ENCODE results near the gene ISG15.
"Not testable (repeated sequence)": the region's sequence is repeated elsewhere in the genome, so short reads cannot be mapped to it uniquely, and the experiment has no call there.

ISG15 gene

DNA sequence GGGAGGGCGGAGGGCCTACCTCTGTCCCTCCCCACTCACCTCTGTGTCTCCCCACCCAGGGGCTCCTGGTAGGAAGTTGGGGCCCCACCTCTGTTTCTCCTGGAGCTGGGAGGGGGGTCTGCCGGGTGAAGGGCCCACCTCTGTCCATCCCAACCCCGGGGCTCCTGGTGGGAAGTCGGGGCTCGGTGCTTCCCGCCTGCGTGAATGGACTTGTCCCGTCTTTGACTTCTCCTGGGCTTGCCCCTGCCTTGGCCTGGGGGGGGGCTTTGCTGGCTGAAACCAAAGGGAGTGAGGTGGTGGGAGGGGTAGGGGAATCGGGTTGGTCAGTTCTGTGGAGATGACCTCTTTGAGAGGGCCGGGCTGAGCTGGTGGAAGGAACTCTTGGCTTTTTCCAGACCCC lies 12.4 kb downstream of the ISG15 start:
- H3F3A ChIP-seq (ENCODE audit: insufficient read depth) = no peaks in the 10 kb centered on the region
- no peaks in the 10 kb centered on the region for H3K9me3 ChIP-seq (ENCODE audit: insufficient read depth, low read length)
- TF ChIP-seq, protein P1, sequence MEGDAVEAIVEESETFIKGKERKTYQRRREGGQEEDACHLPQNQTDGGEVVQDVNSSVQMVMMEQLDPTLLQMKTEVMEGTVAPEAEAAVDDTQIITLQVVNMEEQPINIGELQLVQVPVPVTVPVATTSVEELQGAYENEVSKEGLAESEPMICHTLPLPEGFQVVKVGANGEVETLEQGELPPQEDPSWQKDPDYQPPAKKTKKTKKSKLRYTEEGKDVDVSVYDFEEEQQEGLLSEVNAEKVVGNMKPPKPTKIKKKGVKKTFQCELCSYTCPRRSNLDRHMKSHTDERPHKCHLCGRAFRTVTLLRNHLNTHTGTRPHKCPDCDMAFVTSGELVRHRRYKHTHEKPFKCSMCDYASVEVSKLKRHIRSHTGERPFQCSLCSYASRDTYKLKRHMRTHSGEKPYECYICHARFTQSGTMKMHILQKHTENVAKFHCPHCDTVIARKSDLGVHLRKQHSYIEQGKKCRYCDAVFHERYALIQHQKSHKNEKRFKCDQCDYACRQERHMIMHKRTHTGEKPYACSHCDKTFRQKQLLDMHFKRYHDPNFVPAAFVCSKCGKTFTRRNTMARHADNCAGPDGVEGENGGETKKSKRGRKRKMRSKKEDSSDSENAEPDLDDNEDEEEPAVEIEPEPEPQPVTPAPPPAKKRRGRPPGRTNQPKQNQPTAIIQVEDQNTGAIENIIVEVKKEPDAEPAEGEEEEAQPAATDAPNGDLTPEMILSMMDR (IDR thresholded peaks at IDR 0.05; ENCODE audit: insufficient read depth, low read length, poor library complexity, severe bottlenecking) = no peak
- TF ChIP-seq EZH2phosphoT487 (conservative IDR thresholded peaks at IDR 0.05; ENCODE audit: low read length) = no peak
- H3K79me2 ChIP-seq (ENCODE audit: insufficient read depth, low read length) = no peaks in the 10 kb centered on the region
- no peak overlapping the region for H3K4me3 ChIP-seq (ENCODE audit: insufficient read depth, low read length, poor library complexity, severe bottlenecking)
- H3K27me3 ChIP-seq (ENCODE audit: low read length) = no peaks in the 10 kb centered on the region
- no peak overlapping the region for H3K27ac ChIP-seq (ENCODE audit: low read depth, low read length)
- H2AFZ ChIP-seq (ENCODE audit: low read depth, low read length, severe bottlenecking) = no peak overlapping the region
- H3K4me2 ChIP-seq (ENCODE audit: low read depth, low read length, poor library complexity, severe bottlenecking) = no peak overlapping the region
- H4K20me1 ChIP-seq (ENCODE audit: low read depth, low read length) = no peaks in the 10 kb centered on the region
- H3K9ac ChIP-seq (ENCODE audit: low read length) = no peak overlapping the region
- H3K36me3 ChIP-seq (ENCODE audit: low read length) = no peaks in the 10 kb centered on the region
- no peaks in the 10 kb centered on the region for H3K9me2 ChIP-seq (replicated peaks; ENCODE audit: insufficient read depth, low read length)

GRCh38 chr1:1026599-1027413 lies 13.5 kb downstream of the ISG15 start:
- H3K9me3 ChIP-seq (ENCODE audit: insufficient read depth, low read length) = no peaks in the 10 kb centered on the region
- H3K27ac ChIP-seq (ENCODE audit: low read depth, low read length) = no peak overlapping the region
- no peaks in the 10 kb centered on the region for H3K9me2 ChIP-seq (replicated peaks; ENCODE audit: insufficient read depth, low read length)
- no peak overlapping the region for H2AFZ ChIP-seq (ENCODE audit: low read depth, low read length, severe bottlenecking)
- H3K9ac ChIP-seq (ENCODE audit: low read length) = no peak overlapping the region
- no peak overlapping the region for H3K4me2 ChIP-seq (ENCODE audit: low read depth, low read length, poor library complexity, severe bottlenecking)
- H3K79me2 ChIP-seq (ENCODE audit: insufficient read depth, low read length) = no peaks in the 10 kb centered on the region
- no peaks in the 10 kb centered on the region for H3K36me3 ChIP-seq (ENCODE audit: low read length)
- no peak overlapping the region for H3K4me3 ChIP-seq (ENCODE audit: insufficient read depth, low read length, poor library complexity, severe bottlenecking)
- no peaks in the 10 kb centered on the region for H4K20me1 ChIP-seq (ENCODE audit: low read depth, low read length)
- no peaks in the 10 kb centered on the region for H3F3A ChIP-seq (ENCODE audit: insufficient read depth)
- TF ChIP-seq, protein P1 (IDR thresholded peaks at IDR 0.05; ENCODE audit: insufficient read depth, low read length, poor library complexity, severe bottlenecking) = no peak
- TF ChIP-seq EZH2phosphoT487 (conservative IDR thresholded peaks at IDR 0.05; ENCODE audit: low read length) = no peak
- no peaks in the 10 kb centered on the region for H3K27me3 ChIP-seq (ENCODE audit: low read length)

DNA sequence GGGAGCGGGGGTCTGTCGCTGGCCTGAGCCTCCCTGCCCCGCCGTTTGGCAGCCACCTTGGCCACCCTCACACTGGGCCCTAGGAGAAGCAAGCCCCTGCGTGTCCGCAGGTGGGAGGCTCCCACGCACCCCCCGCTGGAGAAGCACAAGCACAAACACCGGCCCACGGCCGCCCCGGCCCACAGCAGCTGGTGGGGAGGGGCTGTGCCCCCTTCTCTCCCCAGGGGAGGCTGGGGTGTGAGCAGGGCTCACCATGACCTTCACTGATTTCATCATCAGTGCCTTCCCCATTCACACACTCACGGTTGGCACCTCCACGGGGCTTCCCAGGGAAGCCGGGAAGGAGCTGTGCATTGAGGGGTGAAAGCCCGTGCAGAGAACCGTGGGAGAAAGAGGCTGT lies 14.5 kb downstream of the ISG15 start:
- H3K9me2 ChIP-seq (replicated peaks; ENCODE audit: insufficient read depth, low read length) = no peaks in the 10 kb centered on the region
- H3K9me3 ChIP-seq (ENCODE audit: insufficient read depth, low read length) = no peaks in the 10 kb centered on the region
- H3K36me3 ChIP-seq (ENCODE audit: low read length) = no peaks in the 10 kb centered on the region
- H3K4me2 ChIP-seq (ENCODE audit: low read depth, low read length, poor library complexity, severe bottlenecking) = no peak overlapping the region
- no peaks in the 10 kb centered on the region for H4K20me1 ChIP-seq (ENCODE audit: low read depth, low read length)
- H3F3A ChIP-seq (ENCODE audit: insufficient read depth) = no peaks in the 10 kb centered on the region
- no peaks in the 10 kb centered on the region for H3K27me3 ChIP-seq (ENCODE audit: low read length)
- no peaks in the 10 kb centered on the region for H3K79me2 ChIP-seq (ENCODE audit: insufficient read depth, low read length)
- no peak overlapping the region for H3K4me3 ChIP-seq (ENCODE audit: insufficient read depth, low read length, poor library complexity, severe bottlenecking)
- H2AFZ ChIP-seq (ENCODE audit: low read depth, low read length, severe bottlenecking) = no peak overlapping the region
- TF ChIP-seq, protein P1 (IDR thresholded peaks at IDR 0.05; ENCODE audit: insufficient read depth, low read length, poor library complexity, severe bottlenecking) = no peak
- no peak for TF ChIP-seq EZH2phosphoT487 (conservative IDR thresholded peaks at IDR 0.05; ENCODE audit: low read length)
- no peak overlapping the region for H3K27ac ChIP-seq (ENCODE audit: low read depth, low read length)
- no peak overlapping the region for H3K9ac ChIP-seq (ENCODE audit: low read length)

GRCh38 chr1:1030867-1031658 lies 17.8 kb downstream of the ISG15 start:
- not testable (repeated sequence) for H4K20me1 ChIP-seq (ENCODE audit: low read depth, low read length); H3K4me3 ChIP-seq (ENCODE audit: insufficient read depth, low read length, poor library complexity, severe bottlenecking); H3K27ac ChIP-seq (ENCODE audit: low read depth, low read length); H3K27me3 ChIP-seq (ENCODE audit: low read length); H3K9ac ChIP-seq (ENCODE audit: low read length); H3K9me3 ChIP-seq (ENCODE audit: insufficient read depth, low read length); H3K9me2 ChIP-seq (replicated peaks; ENCODE audit: insufficient read depth, low read length); H3K36me3 ChIP-seq (ENCODE audit: low read length); H2AFZ ChIP-seq (ENCODE audit: low read depth, low read length, severe bottlenecking); H3F3A ChIP-seq (ENCODE audit: insufficient read depth); H3K79me2 ChIP-seq (ENCODE audit: insufficient read depth, low read length); H3K4me2 ChIP-seq (ENCODE audit: low read depth, low read length, poor library complexity, severe bottlenecking)

Measured in SU-DHL-6 (cell line).